Measurements from ENCODE around the gene CPHXL2. TPM values are rescaled to one million over a fixed set of nuclear protein-coding genes. Genes with fewer than 3 reads are reported as not detected.

CPHXL2 gene
- total RNA-seq, 1 experiment from 2014 or later = not detected

GRCh38 chr16:75644240-75645012 is 32.4 kb downstream of the CPHXL2 start:
- no peak for DNase-seq (ENCODE audit: low spot score)

GRCh38 chr16:75640598-75640997 is 36.2 kb downstream of the CPHXL2 start:
- DNase-seq (ENCODE audit: low spot score) = no peak

- DNase-seq (ENCODE audit: low spot score) = no peak
Observed at GRCh38 chr16:75635036-75635435, 41.8 kb downstream of the CPHXL2 start.

GRCh38 chr16:75632857-75633256 is 44.0 kb downstream of the CPHXL2 start:
- no peak for DNase-seq (ENCODE audit: low spot score)

- no peak for DNase-seq (ENCODE audit: low spot score)
Observed at GRCh38 chr16:75630052-75630451, 46.8 kb downstream of the CPHXL2 start.

- DNase-seq (ENCODE audit: low spot score) = no peak
Observed at GRCh38 chr16:75629132-75629531, 47.7 kb downstream of the CPHXL2 start.

GRCh38 chr16:75628351-75628750 is 48.5 kb downstream of the CPHXL2 start:
- DNase-seq (ENCODE audit: low spot score) = no peak

GRCh38 chr16:75627851-75628250 is 49.0 kb downstream of the CPHXL2 start:
- no peak for DNase-seq (ENCODE audit: low spot score)

- no peak for DNase-seq (ENCODE audit: low spot score)
Observed at GRCh38 chr16:75626806-75627205, 50.0 kb downstream of the CPHXL2 start.

GRCh38 chr16:75624921-75625334 is 51.9 kb downstream of the CPHXL2 start:
- peak; percentile 75 for DNase-seq (ENCODE audit: low spot score)

GRCh38 chr16:75622761-75623605 is 53.8 kb downstream of the CPHXL2 start, which contains the start of gene ADAT1:
TSS of gene ADAT1 (minus strand) at chr16:75623281. CDS start at chr16:75620799, 2,482 bp downstream.
- DNase-seq (ENCODE audit: low spot score) = peak; percentile 98

- DNase-seq (ENCODE audit: low spot score) = peak; percentile 21
Observed at GRCh38 chr16:75621170-75621477, 55.7 kb downstream of the CPHXL2 start.

- DNase-seq (ENCODE audit: low spot score) = no peak
Observed at GRCh38 chr16:75620326-75621169, 56.3 kb downstream of the CPHXL2 start.

GRCh38 chr16:75618780-75619179 is 58.0 kb downstream of the CPHXL2 start:
- no peak for DNase-seq (ENCODE audit: low spot score)

- DNase-seq (ENCODE audit: low spot score) = no peak
Observed at GRCh38 chr16:75617121-75617520, 59.7 kb downstream of the CPHXL2 start.

- no peak for DNase-seq (ENCODE audit: low spot score)
Observed at GRCh38 chr16:75616521-75617010, 60.2 kb downstream of the CPHXL2 start.

GRCh38 chr16:75615619-75616018 is 61.2 kb downstream of the CPHXL2 start:
- DNase-seq (ENCODE audit: low spot score) = no peak

GRCh38 chr16:75614066-75614897 is 62.5 kb downstream of the CPHXL2 start:
- peak; percentile 13 for DNase-seq (ENCODE audit: low spot score)

All from A172 (cell line).